Ishikawa (cell line): ENCODE measurements around the gene EEIG1.

Experiments
- CEBPB ChIP-seq: IDR thresholded peaks from 2 replicates; pipeline ENCODE4 v1.6.1; 2012
- CREB1 ChIP-seq: IDR thresholded peaks from 2 replicates; pipeline ENCODE4 v1.6.1; 2012; ENCODE audit warnings: low read depth
- EGR1 ChIP-seq: IDR thresholded peaks from 2 replicates; pipeline ENCODE4 v1.6.1; 2012
- EP300 ChIP-seq: IDR thresholded peaks from 2 replicates; pipeline ENCODE4 v1.6.1; 2012; ENCODE audit warnings: borderline replicate concordance
- FOXM1 ChIP-seq: IDR thresholded peaks from 2 replicates; pipeline ENCODE4 v1.6.1; 2012; ENCODE audit warnings: low read depth, borderline replicate concordance
- NFIC ChIP-seq: IDR thresholded peaks from 2 replicates; pipeline ENCODE4 v1.6.1; 2012
- RAD21 ChIP-seq: IDR thresholded peaks from 2 replicates; pipeline ENCODE4 v1.6.1; 2012; ENCODE audit warnings: low read depth
- REST ChIP-seq: IDR thresholded peaks from 2 replicates; pipeline ENCODE4 v1.6.1; 2012; ENCODE audit warnings: low read depth, mild to moderate bottlenecking
- TAF1 ChIP-seq: IDR thresholded peaks from 2 replicates; pipeline ENCODE4 v1.6.1; 2012; ENCODE audit warnings: low read depth, mild to moderate bottlenecking
- TCF12 ChIP-seq: IDR thresholded peaks from 2 replicates; pipeline ENCODE4 v1.6.1; 2012; ENCODE audit warnings: low read depth
- TEAD4 ChIP-seq: IDR thresholded peaks from 2 replicates; pipeline ENCODE4 v1.6.1; 2012
- YY1 ChIP-seq: IDR thresholded peaks from 2 replicates; pipeline ENCODE4 v1.6.1; 2012; ENCODE audit warnings: low read depth
- ZBTB7A ChIP-seq: IDR thresholded peaks from 2 replicates; pipeline ENCODE4 v1.6.1; 2012; ENCODE audit warnings: low read depth
- TF ChIP-seq, protein P1 (sequence below): IDR thresholded peaks from 2 replicates; pipeline ENCODE4 v1.6.1; 2012
- TF ChIP-seq, protein P2 (sequence below): IDR thresholded peaks from 2 replicates; pipeline ENCODE4 v1.6.1; 2012

Gene EEIG1

GRCh38 chr9:128009639-128010038, 28.9 kb upstream of the EEIG1 start:
- TF ChIP-seq NFIC: no peak
- TF ChIP-seq YY1: no peak
- no peak for TF ChIP-seq REST
- no peak for TF ChIP-seq RAD21
- TF ChIP-seq EP300: no peak
- TF ChIP-seq CEBPB: no peak
- TF ChIP-seq, protein P1, sequence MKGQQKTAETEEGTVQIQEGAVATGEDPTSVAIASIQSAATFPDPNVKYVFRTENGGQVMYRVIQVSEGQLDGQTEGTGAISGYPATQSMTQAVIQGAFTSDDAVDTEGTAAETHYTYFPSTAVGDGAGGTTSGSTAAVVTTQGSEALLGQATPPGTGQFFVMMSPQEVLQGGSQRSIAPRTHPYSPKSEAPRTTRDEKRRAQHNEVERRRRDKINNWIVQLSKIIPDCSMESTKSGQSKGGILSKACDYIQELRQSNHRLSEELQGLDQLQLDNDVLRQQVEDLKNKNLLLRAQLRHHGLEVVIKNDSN: no peak
- no peak for TF ChIP-seq TAF1
- TF ChIP-seq EGR1: no peak
- TF ChIP-seq TCF12: no peak
- TF ChIP-seq CREB1: no peak

DNA sequence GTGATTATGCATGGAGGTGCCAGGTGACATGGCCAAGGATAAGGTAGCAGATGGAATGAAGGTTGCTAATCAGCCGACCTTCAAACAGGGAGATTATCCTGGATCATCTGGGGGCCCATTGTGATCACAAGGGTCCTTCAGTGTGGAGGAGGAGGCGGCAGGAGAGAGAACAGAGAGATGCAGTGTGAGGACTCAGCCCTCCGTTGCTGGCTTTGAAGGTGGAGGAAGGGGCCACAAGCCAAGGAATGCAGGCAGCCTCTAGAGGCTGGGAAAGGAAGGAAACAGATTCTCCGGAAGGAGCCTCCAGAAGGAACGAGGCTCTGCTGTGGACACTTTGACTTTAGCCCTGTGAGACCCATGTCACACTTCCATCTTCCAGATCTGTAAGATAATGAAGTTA, 27.4 kb upstream of the EEIG1 start:
- no peak for TF ChIP-seq ZBTB7A
- TF ChIP-seq NFIC: no peak
- TF ChIP-seq YY1: no peak
- TF ChIP-seq TAF1: no peak
- TF ChIP-seq EGR1: no peak
- TF ChIP-seq REST: no peak
- TF ChIP-seq RAD21: no peak
- TF ChIP-seq EP300: no peak
- no peak for TF ChIP-seq CEBPB
- no peak for TF ChIP-seq TEAD4
- TF ChIP-seq, protein P2, sequence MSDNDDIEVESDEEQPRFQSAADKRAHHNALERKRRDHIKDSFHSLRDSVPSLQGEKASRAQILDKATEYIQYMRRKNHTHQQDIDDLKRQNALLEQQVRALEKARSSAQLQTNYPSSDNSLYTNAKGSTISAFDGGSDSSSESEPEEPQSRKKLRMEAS: no peak

GRCh38 chr9:128007566-128008138, 26.9 kb upstream of the EEIG1 start:
- TF ChIP-seq REST (no peak), FOXM1 (no peak), EGR1 (peak; percentile 51; the same call in 1 of the 2 replicates), CEBPB (no peak), TAF1 (no peak), ZBTB7A (no peak), NFIC (peak; percentile 93)
- TF ChIP-seq, protein P1: no peak
- TF ChIP-seq, protein P2: 0 out of 2 replicates have a peak, but pooled peaks have one; percentile 36

DNA sequence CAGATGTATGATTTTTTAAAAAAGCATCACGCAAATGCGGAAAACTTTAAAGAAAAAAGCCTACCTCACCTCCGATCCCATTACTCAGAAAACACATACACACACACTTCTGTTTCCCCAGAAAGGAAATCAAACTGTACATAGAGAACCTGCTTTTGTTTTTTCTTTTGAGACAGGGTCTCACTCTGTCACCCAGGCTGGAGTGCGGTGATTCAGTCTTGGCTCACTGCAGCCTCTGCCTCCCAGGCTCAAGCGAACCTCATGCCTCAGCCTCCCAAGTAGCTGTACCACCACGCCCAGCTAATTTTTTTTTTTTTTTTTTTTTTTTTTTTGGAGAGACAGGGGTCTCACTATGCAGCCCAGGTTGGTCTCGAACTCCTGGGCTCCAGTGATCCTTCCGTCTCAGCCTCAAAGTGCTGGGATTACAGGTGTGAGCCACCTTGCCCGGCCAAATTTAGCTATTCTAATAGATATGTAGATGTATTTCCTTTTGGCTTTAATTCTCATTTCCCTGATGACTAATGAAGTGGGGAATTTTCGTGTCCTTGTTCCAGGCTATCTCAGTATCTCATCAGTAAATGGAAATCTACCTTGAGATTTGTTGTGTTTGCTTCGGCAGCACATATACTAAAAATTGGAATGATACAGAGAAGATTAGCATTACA, 25.7 kb upstream of the EEIG1 start:
- no peak for TF ChIP-seq CREB1
- TF ChIP-seq, protein P1: no peak
- TF ChIP-seq TAF1: no peak
- no peak for TF ChIP-seq TEAD4
- no peak for TF ChIP-seq TCF12
- TF ChIP-seq, protein P2: no peak
- no peak for TF ChIP-seq CEBPB
- TF ChIP-seq ZBTB7A: no peak
- no peak for TF ChIP-seq FOXM1
- no peak for TF ChIP-seq YY1
- no peak for TF ChIP-seq NFIC
- TF ChIP-seq EGR1: no peak
- TF ChIP-seq REST: no peak
- no peak for TF ChIP-seq EP300
- TF ChIP-seq RAD21: no peak
